GM10266 (cell line): ENCODE results near the gene HMGN3.

Experiments used
- DNase-seq: peaks from one replicate; pipeline ENCODE4 v3.0.0; 2012; ENCODE audit errors: extremely low spot score
- TF ChIP-seq, protein P1 (sequence below): IDR thresholded peaks from 2 replicates; pipeline ENCODE4 v1.5.1; 2012; ENCODE audit warnings: mild to moderate bottlenecking, low read depth; ENCODE audit not compliant: control insufficient read depth, insufficient read depth; ENCODE audit errors: missing control alignments

Gene HMGN3

DNA sequence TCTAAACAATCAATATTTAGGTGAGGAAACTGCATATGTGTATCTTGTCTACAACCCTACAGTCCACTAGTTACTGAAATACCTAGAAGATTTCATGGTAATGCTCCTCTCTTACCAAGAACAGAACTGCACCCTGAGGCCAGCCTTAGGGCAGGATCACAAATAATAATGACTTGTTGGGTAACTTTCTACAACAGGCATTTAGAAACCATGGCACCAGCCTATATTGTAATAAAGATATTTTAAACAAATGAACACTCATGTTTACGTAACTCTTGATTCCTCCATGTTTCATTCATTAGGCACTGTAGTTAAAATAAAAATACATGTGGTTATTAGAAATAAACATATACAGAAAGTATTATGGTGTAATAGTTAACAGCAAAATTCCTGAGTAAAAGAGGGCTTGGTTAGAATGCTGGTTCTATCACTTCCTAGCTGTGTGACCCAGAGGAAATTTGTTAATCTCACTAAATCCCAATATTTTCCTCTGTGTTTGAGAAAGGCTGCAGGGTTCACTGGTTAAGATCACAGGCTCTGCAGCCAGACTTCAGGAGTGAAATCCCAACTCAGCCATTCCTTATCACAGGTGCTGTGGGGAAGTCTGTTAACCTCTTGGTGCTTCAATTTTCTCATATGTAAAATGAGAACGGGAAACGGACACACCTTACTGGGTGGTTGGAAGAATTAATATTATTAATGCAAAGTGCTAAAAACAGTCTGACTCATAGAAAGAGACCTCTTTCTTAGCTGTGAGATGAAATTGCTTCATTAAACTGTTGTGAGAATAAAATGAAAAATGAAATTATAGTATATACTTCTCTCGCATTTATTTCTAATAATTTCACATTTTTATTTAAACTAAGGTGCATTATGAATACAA is 8.5 kb downstream of the HMGN3 start:
- TF ChIP-seq, protein P1, sequence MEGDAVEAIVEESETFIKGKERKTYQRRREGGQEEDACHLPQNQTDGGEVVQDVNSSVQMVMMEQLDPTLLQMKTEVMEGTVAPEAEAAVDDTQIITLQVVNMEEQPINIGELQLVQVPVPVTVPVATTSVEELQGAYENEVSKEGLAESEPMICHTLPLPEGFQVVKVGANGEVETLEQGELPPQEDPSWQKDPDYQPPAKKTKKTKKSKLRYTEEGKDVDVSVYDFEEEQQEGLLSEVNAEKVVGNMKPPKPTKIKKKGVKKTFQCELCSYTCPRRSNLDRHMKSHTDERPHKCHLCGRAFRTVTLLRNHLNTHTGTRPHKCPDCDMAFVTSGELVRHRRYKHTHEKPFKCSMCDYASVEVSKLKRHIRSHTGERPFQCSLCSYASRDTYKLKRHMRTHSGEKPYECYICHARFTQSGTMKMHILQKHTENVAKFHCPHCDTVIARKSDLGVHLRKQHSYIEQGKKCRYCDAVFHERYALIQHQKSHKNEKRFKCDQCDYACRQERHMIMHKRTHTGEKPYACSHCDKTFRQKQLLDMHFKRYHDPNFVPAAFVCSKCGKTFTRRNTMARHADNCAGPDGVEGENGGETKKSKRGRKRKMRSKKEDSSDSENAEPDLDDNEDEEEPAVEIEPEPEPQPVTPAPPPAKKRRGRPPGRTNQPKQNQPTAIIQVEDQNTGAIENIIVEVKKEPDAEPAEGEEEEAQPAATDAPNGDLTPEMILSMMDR, result no peak
- DNase-seq, result no peak

DNA sequence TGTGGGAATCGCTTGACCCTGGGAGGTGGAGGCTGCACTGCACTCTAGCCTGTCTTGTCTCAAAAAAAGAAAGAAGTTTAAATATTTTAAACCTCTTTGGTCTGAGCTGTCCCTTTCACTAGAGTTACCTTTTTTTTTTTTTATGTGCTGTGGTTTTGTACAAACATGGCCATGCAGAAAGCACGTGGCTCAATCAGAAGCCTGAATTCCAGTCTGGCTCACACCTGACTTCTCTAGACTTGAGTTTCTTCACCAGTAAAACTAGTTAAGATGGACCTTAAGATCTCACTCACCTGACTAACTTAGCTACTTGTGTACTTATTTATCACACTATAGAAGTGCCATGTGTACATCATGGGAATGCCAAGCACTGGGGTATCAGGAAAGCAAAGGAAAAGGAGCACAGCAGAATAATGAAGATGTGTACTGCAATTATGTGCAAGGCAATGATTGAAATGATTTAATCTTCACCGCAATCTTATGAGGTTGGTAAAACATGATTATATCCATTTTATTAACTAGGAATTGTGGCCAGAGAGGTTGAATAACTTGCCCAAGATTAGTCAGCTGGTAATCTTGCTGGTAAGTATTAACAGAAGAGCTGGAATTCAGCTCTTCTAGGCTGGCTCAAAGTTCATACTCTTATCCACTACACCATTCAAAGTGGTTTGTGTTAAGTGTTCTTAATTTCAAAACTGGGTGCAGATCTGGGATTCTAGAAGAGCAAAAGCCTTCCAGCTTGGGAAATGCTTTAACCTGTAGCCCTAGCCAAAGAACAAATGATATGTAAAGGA is 10.7 kb downstream of the HMGN3 start:
- TF ChIP-seq, protein P1, result no peak
- no peak for DNase-seq

DNA sequence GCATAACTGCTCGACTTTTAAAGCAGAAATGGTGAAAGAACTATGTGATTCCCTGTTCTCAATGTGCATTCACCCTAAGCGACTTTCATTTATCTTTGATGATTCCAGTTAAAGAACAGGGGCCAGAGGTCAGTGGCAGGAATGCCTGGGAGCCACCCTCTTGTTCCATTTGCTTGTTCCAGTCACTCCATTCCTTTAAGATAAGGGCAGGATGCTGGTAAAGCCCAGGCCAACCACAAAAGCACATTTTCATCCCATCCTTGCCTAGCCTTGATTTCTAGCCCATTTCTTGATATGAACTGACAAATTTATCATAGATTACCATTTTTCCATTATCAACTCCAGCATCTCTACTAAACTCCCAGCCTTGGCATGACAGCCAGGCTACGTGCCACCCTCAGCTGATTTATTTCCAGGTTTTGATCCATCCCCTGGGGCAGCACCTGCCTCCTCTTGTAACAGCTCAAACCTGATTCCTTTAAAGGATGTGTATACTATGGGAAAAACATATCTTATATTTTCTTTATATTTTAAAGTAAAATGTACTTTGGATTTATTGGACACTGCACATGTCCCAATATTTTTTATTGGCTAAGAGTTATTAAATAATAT is 19.2 kb downstream of the HMGN3 start:
- DNase-seq, result no peak
- TF ChIP-seq, protein P1, result no peak

DNA sequence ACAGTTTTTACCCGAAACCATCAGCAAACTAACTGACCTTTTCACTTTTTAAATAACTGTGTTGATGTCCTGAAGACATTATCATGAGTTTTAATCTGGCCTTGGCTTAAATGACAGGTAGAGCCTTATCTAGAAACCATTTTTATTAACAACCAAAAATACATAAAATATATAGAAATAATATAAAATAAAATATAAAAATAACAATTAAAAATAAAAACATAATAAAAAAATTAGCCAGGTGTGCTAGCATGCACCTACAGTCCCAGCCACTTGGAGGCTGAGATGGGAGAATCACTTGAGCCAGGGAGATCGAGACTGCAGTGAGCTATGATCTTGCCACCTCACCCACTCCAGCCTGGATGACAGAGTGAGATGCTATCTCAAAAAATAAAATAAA is 21.6 kb downstream of the HMGN3 start:
- no peak for DNase-seq
- TF ChIP-seq, protein P1, result no peak

DNA sequence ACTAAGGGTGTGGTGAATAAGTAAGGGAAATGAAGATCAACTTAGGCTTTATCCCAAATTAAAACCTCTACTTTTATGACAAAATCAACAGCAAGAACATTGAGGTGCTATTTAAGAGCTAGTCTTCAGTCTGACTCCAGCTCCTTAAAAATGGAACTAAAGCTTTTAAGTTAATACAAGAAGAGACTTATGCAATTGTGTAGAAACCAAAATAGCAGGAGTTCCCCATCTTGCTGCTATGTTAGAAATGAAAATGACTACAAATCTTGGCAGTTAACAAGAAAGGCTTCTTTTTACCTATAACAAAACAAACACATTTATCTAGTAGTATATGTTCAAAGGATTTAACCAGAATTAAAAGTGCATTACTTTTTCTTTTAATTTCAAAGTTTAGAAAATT is 25.7 kb downstream of the HMGN3 start:
- TF ChIP-seq, protein P1, result no peak
- no peak for DNase-seq

DNA sequence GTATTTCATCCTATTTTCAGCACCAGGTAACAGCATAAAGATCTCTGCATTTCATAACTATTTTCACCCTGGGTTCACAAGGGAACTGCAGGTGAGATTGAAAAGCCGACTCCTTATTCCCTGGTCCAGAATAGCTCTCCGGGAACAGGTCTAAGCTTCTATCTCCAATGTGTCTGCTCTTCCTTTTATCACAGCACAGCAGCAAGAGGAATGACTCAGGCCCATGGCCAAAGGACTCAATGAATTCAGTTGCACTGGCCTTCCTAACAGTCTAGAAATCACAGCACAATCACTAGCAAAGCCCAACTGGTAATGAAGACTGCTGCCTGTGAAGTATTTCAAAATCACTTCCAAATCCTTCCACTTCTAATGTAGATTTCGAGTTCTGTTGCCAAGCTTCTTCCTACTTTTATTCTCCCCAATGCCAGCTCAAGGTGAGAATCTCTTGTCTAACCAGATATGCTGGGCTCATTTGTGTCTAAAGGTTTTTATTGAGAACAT is 30.7 kb downstream of the HMGN3 start:
- no peak for DNase-seq
- TF ChIP-seq, protein P1, result no peak
